Measurements from ENCODE around the gene SMYD3. TPM values are rescaled to one million over a fixed set of nuclear protein-coding genes. Genes with fewer than 3 reads are reported as not detected.

Gene SMYD3
- total RNA-seq, 1 donor from 2014 or later = 23.5 TPM

DNA sequence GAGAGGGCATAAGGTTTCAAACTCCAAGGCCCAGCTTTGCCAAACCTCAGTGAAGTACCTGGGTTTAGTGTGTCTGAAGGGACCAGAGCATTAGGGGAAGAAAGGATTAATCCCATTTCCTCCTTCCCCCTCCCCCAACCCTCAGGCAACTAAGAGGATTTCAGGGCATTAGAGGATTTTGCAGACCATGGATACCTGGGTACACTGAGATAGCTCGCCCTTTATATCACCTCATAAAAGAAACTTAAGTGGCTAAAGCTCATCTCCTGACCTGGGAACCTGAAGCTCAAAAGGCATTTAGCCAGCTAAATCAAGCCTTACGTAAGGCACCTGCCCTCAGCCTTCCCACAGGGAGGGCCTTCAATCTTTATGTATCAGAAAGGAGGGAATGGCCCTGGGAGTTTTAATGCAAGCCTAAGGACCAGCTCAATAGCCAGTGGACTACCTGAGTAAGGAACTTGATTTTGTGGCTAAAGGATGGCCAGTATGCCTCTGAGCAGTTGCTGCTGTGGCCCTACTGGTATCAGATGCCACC is 26.4 kb upstream of the SMYD3 start:
- Histone ChIP-seq H3K27me3 (ENCODE audit: control insufficient read depth in 3 of 3, insufficient read depth in 3 of 3, low read length in 3 of 3) (no peaks in the 10 kb centered on the region), H3K9me3 (ENCODE audit: control insufficient read depth in 3 of 3, low read length in 3 of 3) (peaks cover 0 to 3% (median 2%) of the 10 kb centered on the region in 3 donors), H3K27ac (ENCODE audit: low read depth, low read length) (no peak overlapping the region), H3K4me1 (ENCODE audit: control insufficient read depth in 3 of 3, insufficient read depth in 3 of 3, low read length in 3 of 3) (no peaks in the 10 kb centered on the region), H3K36me3 (ENCODE audit: control insufficient read depth in 3 of 3, insufficient read depth in 3 of 3, low read length in 3 of 3) (no peaks in the 10 kb centered on the region), H3K9ac (ENCODE audit: low read depth in 1 of 3, low read length in 3 of 3) (no peak overlapping the region), H3K4me3 (ENCODE audit: low read length in 3 of 3) (no peak overlapping the region)

DNA sequence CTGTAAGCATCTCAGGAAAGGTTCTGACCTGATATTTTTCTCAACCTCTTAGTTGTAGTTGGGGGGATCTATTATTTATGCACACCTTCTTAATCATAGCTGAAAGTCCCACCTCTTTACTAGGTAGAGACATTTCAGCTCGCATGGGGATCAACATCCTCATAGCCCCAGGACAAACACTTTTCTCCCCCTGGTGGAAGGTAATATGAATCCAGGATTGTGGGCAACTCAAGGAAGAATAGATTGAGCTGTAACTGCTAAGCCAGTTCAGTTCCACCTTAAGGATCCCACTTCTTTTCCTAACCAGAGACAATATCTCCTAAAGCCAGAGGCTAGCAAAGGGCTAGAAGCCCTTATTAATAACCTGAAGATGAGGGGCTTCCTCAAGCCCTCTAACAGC is 25.4 kb upstream of the SMYD3 start:
- Histone ChIP-seq H3K9me3 (ENCODE audit: control insufficient read depth in 3 of 3, low read length in 3 of 3) (peaks cover 0 to 3% (median 2%) of the 10 kb centered on the region in 3 donors), H3K4me1 (ENCODE audit: control insufficient read depth in 3 of 3, insufficient read depth in 3 of 3, low read length in 3 of 3) (no peaks in the 10 kb centered on the region), H3K27ac (ENCODE audit: low read depth, low read length) (no peak overlapping the region), H3K36me3 (ENCODE audit: control insufficient read depth in 3 of 3, insufficient read depth in 3 of 3, low read length in 3 of 3) (no peaks in the 10 kb centered on the region), H3K9ac (ENCODE audit: low read depth in 1 of 3, low read length in 3 of 3) (no peak overlapping the region), H3K4me3 (ENCODE audit: low read length in 3 of 3) (no peak overlapping the region), H3K27me3 (ENCODE audit: control insufficient read depth in 3 of 3, insufficient read depth in 3 of 3, low read length in 3 of 3) (no peaks in the 10 kb centered on the region)

DNA sequence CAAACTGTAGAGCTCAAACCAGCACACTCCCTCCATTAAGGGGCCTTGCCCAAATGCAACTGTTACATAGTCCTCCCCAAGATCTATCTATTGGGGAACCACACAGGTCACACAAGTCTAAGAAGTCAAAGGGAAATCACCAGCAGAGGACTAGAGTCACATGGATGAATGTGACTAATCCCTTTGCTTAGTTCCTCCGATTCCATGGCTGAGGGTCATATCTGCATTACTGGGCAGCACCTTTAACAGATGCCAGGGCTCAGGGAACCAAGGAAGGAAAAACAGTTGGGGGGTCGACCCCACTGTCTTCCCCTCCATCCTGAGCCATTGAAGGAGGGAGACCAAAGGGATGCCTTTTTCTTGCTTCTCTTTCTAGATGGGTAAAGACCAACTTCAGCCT is 23.4 kb upstream of the SMYD3 start:
- no peak overlapping the region for H3K9ac ChIP-seq (ENCODE audit: low read depth in 1 of 3, low read length in 3 of 3)
- H3K4me3 ChIP-seq (ENCODE audit: low read length in 3 of 3) = no peak overlapping the region
- peaks cover 0 to 3% (median 2%) of the 10 kb centered on the region in 3 donors for H3K9me3 ChIP-seq (ENCODE audit: control insufficient read depth in 3 of 3, low read length in 3 of 3)
- no peaks in the 10 kb centered on the region for H3K36me3 ChIP-seq (ENCODE audit: control insufficient read depth in 3 of 3, insufficient read depth in 3 of 3, low read length in 3 of 3)
- no peak overlapping the region for H3K27ac ChIP-seq (ENCODE audit: low read depth, low read length)
- no peaks in the 10 kb centered on the region for H3K27me3 ChIP-seq (ENCODE audit: control insufficient read depth in 3 of 3, insufficient read depth in 3 of 3, low read length in 3 of 3)
- H3K4me1 ChIP-seq (ENCODE audit: control insufficient read depth in 3 of 3, insufficient read depth in 3 of 3, low read length in 3 of 3) = no peaks in the 10 kb centered on the region

DNA sequence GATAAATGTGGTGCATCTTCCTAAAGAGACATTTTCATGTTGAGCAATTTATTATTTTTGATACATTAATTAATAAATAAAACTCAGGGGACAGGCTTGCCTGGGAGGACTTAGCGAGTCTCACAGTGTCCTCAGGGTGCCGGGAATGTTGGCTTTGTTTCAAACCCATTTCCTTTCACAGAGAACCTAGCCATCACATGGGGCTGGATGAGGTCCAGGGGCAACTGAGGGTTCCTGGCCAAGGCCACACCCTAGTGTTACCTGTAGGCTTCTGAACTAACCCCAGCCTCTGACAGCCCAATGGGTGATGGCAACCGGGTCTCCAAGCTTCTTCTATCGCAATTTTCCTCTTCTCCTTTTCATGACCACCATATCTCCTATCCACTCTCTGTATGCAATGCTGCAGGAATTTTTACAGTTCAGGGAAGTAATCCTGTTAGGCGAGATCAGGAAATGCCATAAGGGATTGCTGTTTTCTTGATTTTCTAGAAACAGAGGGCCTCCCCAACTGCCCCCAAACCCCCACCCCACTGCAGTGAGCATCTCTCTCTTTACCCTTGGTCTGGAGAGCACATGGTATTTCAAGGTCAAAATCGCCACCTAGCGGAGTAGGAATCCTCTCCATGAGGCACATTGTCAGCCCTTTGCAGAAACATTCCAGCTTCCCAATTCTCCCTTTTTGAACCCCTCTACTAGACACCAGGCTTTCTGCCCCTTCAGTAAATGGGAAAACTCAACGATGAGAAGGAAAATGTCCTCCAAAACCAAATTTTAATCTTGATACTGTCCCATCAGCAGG is 22.1 kb upstream of the SMYD3 start:
- no peaks in the 10 kb centered on the region for H3K4me1 ChIP-seq (ENCODE audit: control insufficient read depth in 3 of 3, insufficient read depth in 3 of 3, low read length in 3 of 3)
- H3K27me3 ChIP-seq (ENCODE audit: control insufficient read depth in 3 of 3, insufficient read depth in 3 of 3, low read length in 3 of 3) = no peaks in the 10 kb centered on the region
- H3K4me3 ChIP-seq (ENCODE audit: low read length in 3 of 3) = no peak overlapping the region
- no peak overlapping the region for H3K9ac ChIP-seq (ENCODE audit: low read depth in 1 of 3, low read length in 3 of 3)
- H3K27ac ChIP-seq (ENCODE audit: low read depth, low read length) = no peak overlapping the region
- no peaks in the 10 kb centered on the region for H3K36me3 ChIP-seq (ENCODE audit: control insufficient read depth in 3 of 3, insufficient read depth in 3 of 3, low read length in 3 of 3)
- H3K9me3 ChIP-seq (ENCODE audit: control insufficient read depth in 3 of 3, low read length in 3 of 3) = peaks cover 0 to 3% (median 2%) of the 10 kb centered on the region in 3 donors

DNA sequence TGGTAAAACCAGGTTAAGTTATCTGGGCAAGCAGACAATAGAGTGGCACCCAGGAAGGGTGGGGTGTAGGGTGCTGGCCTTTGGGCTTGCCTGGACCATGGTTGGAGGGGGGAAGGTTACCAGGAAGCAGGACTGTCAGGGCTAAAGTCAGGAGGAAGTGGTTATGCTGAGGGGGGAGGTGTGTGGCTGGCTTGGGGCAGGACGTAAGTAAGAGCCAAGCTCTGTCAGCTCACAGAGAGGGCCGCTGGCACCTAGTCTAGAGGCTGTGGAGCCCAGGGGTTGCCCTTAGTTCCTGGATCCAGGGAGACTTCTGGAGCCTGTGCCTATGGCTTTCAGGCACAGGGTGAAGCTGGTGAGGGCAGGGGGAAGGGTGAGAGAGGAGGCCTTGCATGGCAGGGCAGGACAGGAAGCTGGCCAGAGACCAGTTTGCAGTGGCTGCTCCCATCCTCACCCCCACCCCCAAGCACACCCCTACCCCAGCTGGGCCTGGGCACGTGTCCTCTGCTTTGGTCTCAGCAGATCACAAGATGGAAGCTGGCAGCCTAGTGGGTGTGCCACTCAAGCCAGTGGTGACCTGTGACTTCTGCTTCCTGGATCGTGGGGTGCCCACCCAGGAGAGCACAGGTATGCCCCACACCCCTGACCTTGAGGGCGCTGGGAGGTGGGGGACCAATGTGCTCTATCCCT is 20.5 kb upstream of the SMYD3 start:
- Histone ChIP-seq H3K27me3 (ENCODE audit: control insufficient read depth in 3 of 3, insufficient read depth in 3 of 3, low read length in 3 of 3) (no peaks in the 10 kb centered on the region), H3K9me3 (ENCODE audit: control insufficient read depth in 3 of 3, low read length in 3 of 3) (peaks cover 0 to 3% (median 2%) of the 10 kb centered on the region in 3 donors), H3K27ac (ENCODE audit: low read depth, low read length) (no peak overlapping the region), H3K36me3 (ENCODE audit: control insufficient read depth in 3 of 3, insufficient read depth in 3 of 3, low read length in 3 of 3) (no peaks in the 10 kb centered on the region), H3K4me3 (ENCODE audit: low read length in 3 of 3) (no peak overlapping the region), H3K4me1 (ENCODE audit: control insufficient read depth in 3 of 3, insufficient read depth in 3 of 3, low read length in 3 of 3) (no peaks in the 10 kb centered on the region), H3K9ac (ENCODE audit: low read depth in 1 of 3, low read length in 3 of 3) (no peak overlapping the region)

DNA sequence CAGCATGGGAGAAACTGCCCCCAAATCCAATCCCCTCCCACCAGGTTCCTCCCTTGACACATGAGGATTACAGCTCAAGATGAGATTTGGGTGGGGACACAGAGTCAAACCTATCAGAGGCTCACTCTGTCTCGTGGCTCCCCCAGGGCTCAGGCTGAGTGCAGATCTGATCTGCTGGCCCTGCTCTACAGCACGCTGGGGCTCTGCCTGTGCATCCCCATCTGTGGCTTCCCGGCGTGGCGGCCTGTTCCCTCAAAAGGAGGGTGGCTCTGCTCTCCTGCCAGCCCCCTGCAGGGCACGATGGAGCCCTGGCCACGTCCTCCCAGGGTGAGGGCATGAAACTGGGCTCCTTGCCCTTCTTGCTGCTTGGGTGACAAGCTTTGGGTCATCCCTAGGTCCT is 19.8 kb upstream of the SMYD3 start:
- Histone ChIP-seq H3K4me1 (ENCODE audit: control insufficient read depth in 3 of 3, insufficient read depth in 3 of 3, low read length in 3 of 3) (no peaks in the 10 kb centered on the region), H3K27ac (ENCODE audit: low read depth, low read length) (no peak overlapping the region), H3K9ac (ENCODE audit: low read depth in 1 of 3, low read length in 3 of 3) (no peak overlapping the region), H3K9me3 (ENCODE audit: control insufficient read depth in 3 of 3, low read length in 3 of 3) (peaks cover 0 to 3% (median 2%) of the 10 kb centered on the region in 3 donors), H3K4me3 (ENCODE audit: low read length in 3 of 3) (no peak overlapping the region), H3K27me3 (ENCODE audit: control insufficient read depth in 3 of 3, insufficient read depth in 3 of 3, low read length in 3 of 3) (no peaks in the 10 kb centered on the region), H3K36me3 (ENCODE audit: control insufficient read depth in 3 of 3, insufficient read depth in 3 of 3, low read length in 3 of 3) (no peaks in the 10 kb centered on the region)

DNA sequence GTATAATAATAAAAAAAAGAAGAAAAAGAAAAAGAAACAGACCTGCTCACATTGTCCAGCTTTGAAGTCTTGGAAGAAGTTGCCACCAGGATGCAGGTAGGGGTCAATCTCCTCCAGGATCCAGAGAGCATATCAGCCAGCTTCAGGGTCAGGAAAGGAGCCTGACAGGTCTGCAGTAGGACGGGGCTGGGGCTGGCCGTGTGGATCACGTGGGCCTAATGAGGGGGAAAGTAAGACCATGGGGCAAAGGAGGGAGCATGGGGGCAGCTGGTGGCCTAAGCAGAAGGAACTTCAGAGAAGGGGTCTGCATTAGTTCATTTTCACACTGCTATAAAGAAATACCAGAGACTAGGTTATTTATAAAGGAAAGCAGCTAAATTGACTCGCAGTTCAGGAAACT is 19.3 kb upstream of the SMYD3 start:
- Histone ChIP-seq H3K27ac (ENCODE audit: low read depth, low read length) (no peak overlapping the region), H3K9ac (ENCODE audit: low read depth in 1 of 3, low read length in 3 of 3) (no peak overlapping the region), H3K36me3 (ENCODE audit: control insufficient read depth in 3 of 3, insufficient read depth in 3 of 3, low read length in 3 of 3) (no peaks in the 10 kb centered on the region), H3K27me3 (ENCODE audit: control insufficient read depth in 3 of 3, insufficient read depth in 3 of 3, low read length in 3 of 3) (no peaks in the 10 kb centered on the region), H3K4me1 (ENCODE audit: control insufficient read depth in 3 of 3, insufficient read depth in 3 of 3, low read length in 3 of 3) (no peaks in the 10 kb centered on the region), H3K4me3 (ENCODE audit: low read length in 3 of 3) (no peak overlapping the region), H3K9me3 (ENCODE audit: control insufficient read depth in 3 of 3, low read length in 3 of 3) (peaks cover 0 to 3% (median 2%) of the 10 kb centered on the region in 3 donors)

DNA sequence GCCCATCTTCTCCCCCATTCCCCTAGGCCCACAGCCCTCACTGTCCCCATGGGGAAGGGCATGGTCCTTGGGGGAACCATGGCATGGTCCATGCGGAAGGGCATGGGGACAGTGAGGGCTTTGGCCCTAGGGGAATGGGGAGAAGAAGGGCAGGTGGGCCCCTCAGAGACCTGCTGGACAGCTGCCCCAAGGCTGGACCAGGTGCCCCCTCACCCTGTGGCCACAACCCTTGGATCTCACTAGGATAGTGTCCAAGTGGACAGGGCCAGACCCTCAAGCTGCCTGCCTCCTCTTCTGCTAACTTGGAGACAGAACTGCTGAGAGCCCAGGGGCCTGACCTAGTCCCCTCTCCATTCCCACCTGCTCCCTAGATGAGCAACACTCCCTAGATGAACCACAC is 12.4 kb upstream of the SMYD3 start:
- Histone ChIP-seq H3K27ac (ENCODE audit: low read depth, low read length) (no peak overlapping the region), H3K9ac (ENCODE audit: low read depth in 1 of 3, low read length in 3 of 3) (no peak overlapping the region), H3K36me3 (ENCODE audit: control insufficient read depth in 3 of 3, insufficient read depth in 3 of 3, low read length in 3 of 3) (no peaks in the 10 kb centered on the region), H3K4me3 (ENCODE audit: low read length in 3 of 3) (no peak overlapping the region), H3K4me1 (ENCODE audit: control insufficient read depth in 3 of 3, insufficient read depth in 3 of 3, low read length in 3 of 3) (no peaks in the 10 kb centered on the region), H3K27me3 (ENCODE audit: control insufficient read depth in 3 of 3, insufficient read depth in 3 of 3, low read length in 3 of 3) (no peaks in the 10 kb centered on the region), H3K9me3 (ENCODE audit: control insufficient read depth in 3 of 3, low read length in 3 of 3) (peaks cover 0 to 12% (median 3%) of the 10 kb centered on the region in 3 donors)

DNA sequence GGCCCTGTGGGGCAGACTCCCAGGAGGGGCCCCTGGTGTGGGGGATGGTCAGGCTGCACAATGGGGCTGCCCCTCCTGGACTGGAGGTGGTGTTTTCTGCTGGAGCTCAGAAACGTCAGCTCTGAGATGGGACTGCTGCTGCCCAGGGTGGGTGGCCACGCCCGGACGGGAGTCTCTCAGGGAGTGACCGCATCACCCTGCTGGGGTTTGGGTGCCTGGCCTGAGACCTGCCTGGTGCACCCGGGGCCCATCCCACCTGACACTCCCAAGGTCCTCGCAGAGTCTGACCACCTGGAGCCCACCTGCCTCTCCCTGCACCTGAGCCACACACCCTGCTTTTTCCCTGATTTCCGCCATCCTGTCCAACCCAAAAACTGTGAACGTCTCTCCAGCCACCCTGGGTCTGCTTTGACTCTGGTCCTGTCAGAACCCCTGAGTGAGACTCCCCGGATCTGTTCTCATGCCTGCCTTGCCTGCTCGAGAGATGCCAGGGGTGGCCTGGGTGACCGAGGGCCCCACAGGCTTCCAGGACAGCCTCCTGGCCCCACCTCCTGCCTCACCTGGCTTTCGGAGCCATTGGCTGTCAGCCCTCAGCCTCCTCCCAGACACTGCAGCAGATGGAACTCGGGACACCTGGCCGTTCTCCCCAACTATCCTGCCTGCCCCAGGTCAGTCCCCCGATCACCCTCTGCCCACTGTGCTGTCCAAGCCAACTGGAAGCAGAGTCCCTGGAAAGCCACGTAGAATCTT is 11.6 kb upstream of the SMYD3 start:
- peaks cover 0 to 12% (median 3%) of the 10 kb centered on the region in 3 donors for H3K9me3 ChIP-seq (ENCODE audit: control insufficient read depth in 3 of 3, low read length in 3 of 3)
- H3K4me3 ChIP-seq (ENCODE audit: low read length in 3 of 3) = no peak overlapping the region
- no peaks in the 10 kb centered on the region for H3K27me3 ChIP-seq (ENCODE audit: control insufficient read depth in 3 of 3, insufficient read depth in 3 of 3, low read length in 3 of 3)
- H3K36me3 ChIP-seq (ENCODE audit: control insufficient read depth in 3 of 3, insufficient read depth in 3 of 3, low read length in 3 of 3) = no peaks in the 10 kb centered on the region
- H3K4me1 ChIP-seq (ENCODE audit: control insufficient read depth in 3 of 3, insufficient read depth in 3 of 3, low read length in 3 of 3) = no peaks in the 10 kb centered on the region
- H3K9ac ChIP-seq (ENCODE audit: low read depth in 1 of 3, low read length in 3 of 3) = no peak overlapping the region
- H3K27ac ChIP-seq (ENCODE audit: low read depth, low read length) = no peak overlapping the region

All from skeletal muscle tissue (tissue), 4 donors.